ENCODE data around the gene SLC2A4RG. TPM values are rescaled to one million over a fixed set of nuclear protein-coding genes. Genes with fewer than 3 reads are reported as not detected.

SLC2A4RG gene
- total RNA-seq, 3 donors from 2014 or later: 44.9 to 65.0 (median 50.6) TPM

DNA sequence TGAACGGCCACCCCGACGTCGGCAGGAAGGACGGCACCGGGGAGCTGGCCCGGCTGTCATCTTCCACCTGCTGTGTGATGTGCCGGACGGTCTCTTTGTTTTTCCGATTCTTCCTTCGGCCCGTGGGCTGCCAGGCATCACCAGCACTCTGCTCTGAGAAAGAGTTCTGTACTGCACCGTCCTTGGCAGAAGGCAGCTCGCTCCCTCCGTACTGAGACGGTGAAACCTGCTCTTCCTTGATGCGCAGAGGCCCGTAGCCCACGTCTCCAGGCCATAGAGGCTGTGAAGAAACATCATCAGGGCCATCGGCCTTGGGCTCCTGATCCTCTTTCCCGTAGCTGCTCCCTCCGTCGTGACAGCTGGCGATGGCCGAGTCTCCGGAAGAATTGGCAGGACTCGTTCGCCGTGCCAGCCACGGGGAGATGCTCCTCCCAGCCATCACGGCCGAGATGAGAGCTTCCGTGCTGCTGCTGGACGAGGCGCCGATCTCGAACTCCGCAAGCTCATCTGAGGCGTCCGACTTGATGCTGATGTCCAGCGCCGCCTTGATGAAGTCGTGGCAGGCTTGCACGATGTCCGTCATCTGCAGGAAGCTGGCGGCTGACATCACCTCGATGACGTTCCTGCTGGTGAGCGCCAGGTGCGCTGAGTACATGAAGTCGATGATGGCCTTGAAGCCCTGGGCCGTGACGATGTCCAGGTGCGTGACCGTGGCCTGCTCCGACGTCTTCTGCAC, 50.4 kb downstream of the SLC2A4RG start:
- Histone ChIP-seq H3K36me3 (ENCODE audit: low read depth) (no peaks in the 10 kb centered on the region), H3K9me3 (no peaks in the 10 kb centered on the region), H3K4me3 (no peak overlapping the region), H3K4me1 (ENCODE audit: low read depth) (no peaks in the 10 kb centered on the region)
- no peak for TF ChIP-seq CTCF (IDR thresholded peaks at IDR 0.05)
- no peak for DNase-seq
- no peak for ATAC-seq
- intact Hi-C loops (cut with DNase I, micrococcal nuclease): no loop called here

DNA sequence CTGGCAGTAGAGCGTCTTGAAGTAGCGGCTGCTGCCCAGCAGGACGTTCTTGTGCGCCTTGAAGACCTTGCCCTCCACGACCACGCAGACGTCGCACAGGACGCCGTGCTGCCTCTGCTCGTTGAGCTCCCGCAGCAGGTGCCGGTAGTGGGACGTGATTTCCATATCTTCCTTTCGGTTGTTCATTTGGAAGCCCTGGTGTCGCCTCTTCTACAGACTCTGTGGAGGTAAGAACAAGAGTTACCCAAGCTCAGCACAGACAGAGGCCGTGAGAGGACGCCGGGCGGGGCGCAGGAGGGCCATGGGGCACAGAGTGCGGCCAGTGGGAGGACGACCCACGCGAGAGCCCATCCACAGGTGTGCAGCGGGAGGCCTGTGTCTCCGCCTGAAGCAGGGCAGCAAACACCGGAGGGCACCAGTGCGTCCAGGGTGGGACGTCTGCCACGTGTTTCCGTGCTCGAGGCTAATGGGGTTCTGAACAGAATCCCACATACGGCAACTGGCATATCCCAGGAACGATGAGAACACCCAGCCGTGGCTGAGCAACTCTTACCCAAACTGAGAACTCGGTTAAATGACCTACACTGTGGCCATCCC, 51.1 kb downstream of the SLC2A4RG start:
- H3K9me3 ChIP-seq: no peaks in the 10 kb centered on the region
- ATAC-seq (no peak), DNase-seq (no peak)
- H3K4me1 ChIP-seq (ENCODE audit: low read depth): no peaks in the 10 kb centered on the region
- no peak overlapping the region for H3K4me3 ChIP-seq
- no peaks in the 10 kb centered on the region for H3K36me3 ChIP-seq (ENCODE audit: low read depth)
- TF ChIP-seq CTCF (IDR thresholded peaks at IDR 0.05): no peak
- intact Hi-C loops (cut with DNase I, micrococcal nuclease): no loop called here

DNA sequence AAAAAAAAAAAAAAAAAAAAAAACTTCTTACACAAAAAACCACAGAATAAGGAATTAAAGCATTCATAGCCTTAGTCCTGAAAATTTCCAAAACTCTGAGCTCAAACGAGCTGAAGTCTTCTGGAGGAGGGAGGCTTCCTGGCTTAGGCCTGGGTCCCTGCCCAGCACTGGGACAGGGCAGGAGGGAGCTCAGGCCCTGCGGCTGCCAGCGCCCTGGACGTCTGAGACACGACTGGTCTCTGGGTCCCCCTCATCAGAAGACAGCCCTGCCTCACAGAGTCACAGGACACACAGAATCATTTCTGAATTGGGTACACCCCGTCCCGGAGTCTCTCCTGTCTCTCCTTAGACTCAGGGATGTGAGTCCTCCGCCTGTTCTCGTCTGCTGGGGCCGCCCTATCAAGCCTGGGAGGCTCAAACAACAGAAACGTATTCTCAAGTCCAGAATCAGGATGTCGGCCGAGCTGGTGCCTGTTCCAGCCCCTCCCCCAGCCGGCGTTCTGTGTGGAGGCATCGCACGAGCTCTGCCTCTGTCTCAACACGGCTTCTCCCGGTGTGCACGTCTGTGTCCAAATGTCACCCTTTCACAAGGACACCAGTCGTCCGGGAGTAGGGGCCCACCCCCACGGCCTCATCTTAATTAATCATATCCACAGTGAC, 52.1 kb downstream of the SLC2A4RG start:
- DNase-seq (no peak), ATAC-seq (no peak)
- TF ChIP-seq CTCF (IDR thresholded peaks at IDR 0.05): no peak
- intact Hi-C loops (cut with DNase I, micrococcal nuclease): no loop called here
- no peak overlapping the region for H3K4me3 ChIP-seq
- H3K9me3 ChIP-seq: no peaks in the 10 kb centered on the region
- H3K4me1 ChIP-seq (ENCODE audit: low read depth): no peaks in the 10 kb centered on the region
- no peaks in the 10 kb centered on the region for H3K36me3 ChIP-seq (ENCODE audit: low read depth)

GRCh38 chr20:63792866-63793265, 53.3 kb downstream of the SLC2A4RG start:
- intact Hi-C loops (cut with DNase I, micrococcal nuclease): no loop called here
- TF ChIP-seq CTCF (IDR thresholded peaks at IDR 0.05): no peak
- H3K9me3 ChIP-seq: no peaks in the 10 kb centered on the region
- DNase-seq (no peak), ATAC-seq (no peak)
- H3K36me3 ChIP-seq (ENCODE audit: low read depth): no peaks in the 10 kb centered on the region
- H3K4me1 ChIP-seq (ENCODE audit: low read depth): no peaks in the 10 kb centered on the region
- H3K4me3 ChIP-seq: no peak overlapping the region

Other genes with a start within 250 kb of the SLC2A4RG start
- gene EEF1A2, start 240.7 kb upstream of the SLC2A4RG start, total RNA-seq: 10 to 100 TPM in 1 of 3 donors, 1 to 10 TPM in 2; 1.3 to 15.0 (median 2.7) TPM
- gene PPDPF, start 219.0 kb upstream of the SLC2A4RG start, total RNA-seq: 100 to 1,000 TPM; 263 to 672 (median 537) TPM
- 10 to 100 TPM; 39.5 to 91.7 (median 87.1) TPM for gene PTK6, start 202.4 kb upstream of the SLC2A4RG start, total RNA-seq
- under 1 TPM; 0.25 to 0.52 (median 0.27) TPM for gene SRMS, start 192.0 kb upstream of the SLC2A4RG start, total RNA-seq
- under 1 TPM in 2 of 3 donors, not detected in 1; 0.19 to 0.25 TPM for gene FNDC11, start 185.6 kb upstream of the SLC2A4RG start, total RNA-seq
- gene HELZ2, start 165.5 kb upstream of the SLC2A4RG start, total RNA-seq: 10 to 100 TPM; 35.4 to 49.3 (median 36.2) TPM
- gene GMEB2, start 112.7 kb upstream of the SLC2A4RG start, total RNA-seq: 10 to 100 TPM; 10.3 to 12.8 (median 11.4) TPM
- 10 to 100 TPM in 1 of 3 donors, 1 to 10 TPM in 2; 2.7 to 19.7 (median 6.7) TPM for gene STMN3, start 86.4 kb upstream of the SLC2A4RG start, total RNA-seq
- gene RTEL1, start 81.5 kb upstream of the SLC2A4RG start, total RNA-seq: 10 to 100 TPM; 23.5 to 42.8 (median 34.2) TPM
- 10 to 100 TPM in 1 of 3 donors, not detected in 2; 19.7 TPM for gene TNFRSF6B, start 43.1 kb upstream of the SLC2A4RG start, total RNA-seq
- 10 to 100 TPM; 64.5 to 69.7 (median 68.6) TPM for gene ARFRP1, start 31.8 kb upstream of the SLC2A4RG start, total RNA-seq
- 10 to 100 TPM; 24.3 to 34.0 (median 31.7) TPM for gene ZGPAT, start 31.7 kb upstream of the SLC2A4RG start, total RNA-seq
- gene LIME1, start 3.1 kb upstream of the SLC2A4RG start, total RNA-seq: 10 to 100 TPM; 10.4 to 11.2 (median 10.8) TPM
- gene ZBTB46, start 91.5 kb downstream of the SLC2A4RG start, total RNA-seq: 1 to 10 TPM; 3.1 to 5.7 (median 3.3) TPM
- not detected for gene ABHD16B, start 121.7 kb downstream of the SLC2A4RG start, total RNA-seq
- 10 to 100 TPM; 48.7 to 71.7 (median 55.7) TPM for gene TPD52L2, start 125.5 kb downstream of the SLC2A4RG start, total RNA-seq
- 10 to 100 TPM; 57.5 to 65.9 (median 65.4) TPM for gene DNAJC5, start 155.3 kb downstream of the SLC2A4RG start, total RNA-seq
- 10 to 100 TPM; 37.4 to 57.8 (median 43.6) TPM for gene UCKL1, start 216.6 kb downstream of the SLC2A4RG start, total RNA-seq
- gene ZNF512B, start 230.2 kb downstream of the SLC2A4RG start, total RNA-seq: 10 to 100 TPM in 1 of 3 donors, 1 to 10 TPM in 2; 1.8 to 14.7 (median 3.9) TPM
- 1 to 10 TPM; 3.8 to 7.9 (median 5.6) TPM for gene SAMD10, start 239.9 kb downstream of the SLC2A4RG start, total RNA-seq
- 10 to 100 TPM; 51.2 to 64.4 (median 59.1) TPM for gene PRPF6, start 241.4 kb downstream of the SLC2A4RG start, total RNA-seq